PFSK-1 (cell line): ENCODE measurements around the gene HPS6.

ENCODE experiments used
- FOXP2 ChIP-seq: optimal IDR thresholded peaks from 2 replicates; pipeline ENCODE3; 2011; ENCODE audit warnings: borderline replicate concordance, control low read depth, inconsistent platforms; ENCODE audit not compliant: insufficient read depth; ENCODE audit errors: extremely low read length, extremely low read depth
- POLR2AphosphoS5 ChIP-seq: IDR thresholded peaks from 2 replicates; pipeline ENCODE4 v1.6.1; 2012; ENCODE audit warnings: low read depth, mild to moderate bottlenecking, control low read depth, low read length, moderate library complexity
- REST ChIP-seq, 2 experiments: IDR thresholded peaks; 2 replicates each; pipeline versions ENCODE4 v1.6.1 to v1.8.0; 2011 to 2012; ENCODE audit warnings: low read depth in 2 of 2, low read length in 2 of 2, control low read depth in 1 of 2, inconsistent platforms in 1 of 2, mild to moderate bottlenecking in 1 of 2, moderate library complexity in 1 of 2; ENCODE audit not compliant: insufficient read depth in 1 of 2
- SIN3A ChIP-seq: IDR thresholded peaks from 2 replicates; pipeline ENCODE4 v1.6.1; 2012; ENCODE audit warnings: mild to moderate bottlenecking, low read length, moderate library complexity, borderline replicate concordance; ENCODE audit not compliant: insufficient read depth
- TAF1 ChIP-seq: IDR thresholded peaks from 2 replicates; pipeline ENCODE4 v1.6.1; 2012; ENCODE audit warnings: low read length, control low read depth, borderline replicate concordance; ENCODE audit not compliant: insufficient read depth

The HPS6 gene

DNA sequence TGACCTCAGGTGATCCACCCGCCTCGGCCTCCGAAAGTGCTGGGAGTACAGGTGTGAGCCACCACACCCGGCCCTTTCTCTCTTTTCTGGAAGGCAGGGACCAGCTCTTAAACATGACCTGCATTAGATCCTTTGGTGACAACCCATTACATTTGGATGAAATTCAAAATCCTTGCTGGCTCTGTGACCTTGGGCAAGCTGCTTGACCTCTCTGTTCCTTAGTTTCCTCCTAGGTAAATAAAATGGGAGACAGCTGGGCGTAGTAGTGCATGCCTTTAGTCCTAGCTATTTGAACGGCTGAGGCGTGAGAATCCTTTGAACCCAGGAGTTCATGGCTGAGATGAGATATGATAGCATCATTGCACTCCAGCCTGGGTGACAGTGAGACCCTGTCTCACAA lies 31.3 kb downstream of the HPS6 start:
- TF ChIP-seq REST (IDR thresholded peaks at IDR 0.05; ENCODE audit: insufficient read depth in 1 of 2, low read depth in 2 of 2, low read length in 2 of 2) (no peak), FOXP2 (no peak), POLR2AphosphoS5 (no peak), TAF1 (no peak), SIN3A (no peak)

DNA sequence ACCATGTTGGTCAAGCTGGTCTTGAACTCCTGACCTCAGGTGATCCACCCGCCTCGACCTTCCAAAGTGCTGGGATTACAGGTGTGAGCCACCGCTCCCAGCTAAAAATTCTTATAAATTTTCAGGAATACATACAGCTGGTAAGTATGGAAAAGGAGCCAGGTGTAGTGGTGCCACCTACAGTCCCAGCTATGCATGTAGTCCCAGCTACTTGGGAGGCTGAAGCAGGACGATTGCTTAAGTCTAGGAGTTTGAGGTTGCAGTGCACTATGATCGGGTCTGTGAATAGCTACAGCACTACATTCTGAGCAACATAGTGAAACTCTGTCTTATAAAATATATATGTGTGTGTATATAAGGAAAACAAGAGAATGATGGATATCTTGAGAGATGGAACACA lies 36.0 kb downstream of the HPS6 start:
- no peak for TF ChIP-seq SIN3A
- TF ChIP-seq FOXP2 = no peak
- TF ChIP-seq REST (IDR thresholded peaks at IDR 0.05; ENCODE audit: insufficient read depth in 1 of 2, low read depth in 2 of 2, low read length in 2 of 2) = no peak
- TF ChIP-seq POLR2AphosphoS5 = no peak
- no peak for TF ChIP-seq TAF1

GRCh38 chr10:102102421-102102820 lies 37.3 kb downstream of the HPS6 start:
- no peak for TF ChIP-seq FOXP2
- TF ChIP-seq TAF1 = no peak
- no peak for TF ChIP-seq REST (IDR thresholded peaks at IDR 0.05; ENCODE audit: insufficient read depth in 1 of 2, low read depth in 2 of 2, low read length in 2 of 2)
- no peak for TF ChIP-seq SIN3A
- TF ChIP-seq POLR2AphosphoS5 = no peak

GRCh38 chr10:102106998-102107397 lies 41.8 kb downstream of the HPS6 start:
- TF ChIP-seq POLR2AphosphoS5 (no peak), REST (IDR thresholded peaks at IDR 0.05; ENCODE audit: insufficient read depth in 1 of 2, low read depth in 2 of 2, low read length in 2 of 2) (no peak), FOXP2 (no peak), TAF1 (no peak), SIN3A (no peak)
